Tibial artery (tissue), 4 donors: ENCODE data around the gene MICOS13.

Experiments
- DNase-seq, 2 donors: peaks; one replicate each; pipeline ENCODE4 v3.0.0-alpha.2; 2019
- H3K27ac ChIP-seq, 2 donors: fragments of 200-600 bp; sonication (generic) in 1 of 2; 1 replicate in 1 of 2; 2 replicates in 1 of 2; pipeline ENCODE4 v1.5.1; 2018 to 2019; ENCODE audit warnings: mild to moderate bottlenecking in 1 of 2
- H3K27me3 ChIP-seq, 2 donors: fragments of 200-600 bp; sonication (generic) in 1 of 2; one replicate each; pipeline versions ENCODE4 v1.5.1 to v1.6.0; 2016 to 2019
- H3K36me3 ChIP-seq, 3 donors: fragments of 200-600 bp; sonication (generic) in 2 of 3; one replicate each; pipeline ENCODE4 v1.5.1; 2016 to 2019; ENCODE audit warnings: mild to moderate bottlenecking in 2 of 3
- H3K4me1 ChIP-seq, 4 donors: fragments of 200-600 bp; sonication (generic) in 2 of 4; 1 replicate in 3 of 4; 2 replicates in 1 of 4; pipeline ENCODE4 v1.5.1; 2016 to 2019
- H3K4me3 ChIP-seq, 2 donors: fragments of 200-600 bp; sonication (generic) in 1 of 2; 1 replicate in 1 of 2; 2 replicates in 1 of 2; pipeline ENCODE4 v1.5.1; 2018 to 2019; ENCODE audit warnings: mild to moderate bottlenecking in 2 of 2
- H3K9me3 ChIP-seq, 3 donors: fragments of 200-600 bp; sonication (generic) in 1 of 3; one replicate each; pipeline ENCODE4 v1.5.1; 2016 to 2019
- CTCF ChIP-seq, 2 experiments: fragments of 200-600 bp in 1 of 2; fragments of 450-650 bp in 1 of 2; IDR thresholded peaks; one replicate each; pipeline ENCODE4 v1.5.1; 2017 to 2019; ENCODE audit warnings: antibody characterized with exemption in 2 of 2, mild to moderate bottlenecking in 1 of 2, moderate library complexity in 1 of 2
- intact Hi-C: fragments of 100-400 bp; cut with DNase I; formaldehyde crosslinking; loops from one replicate; pipeline ENCODE4 v1.15.0; 2023; ENCODE audit warnings: low total_unique reads

Gene MICOS13

DNA sequence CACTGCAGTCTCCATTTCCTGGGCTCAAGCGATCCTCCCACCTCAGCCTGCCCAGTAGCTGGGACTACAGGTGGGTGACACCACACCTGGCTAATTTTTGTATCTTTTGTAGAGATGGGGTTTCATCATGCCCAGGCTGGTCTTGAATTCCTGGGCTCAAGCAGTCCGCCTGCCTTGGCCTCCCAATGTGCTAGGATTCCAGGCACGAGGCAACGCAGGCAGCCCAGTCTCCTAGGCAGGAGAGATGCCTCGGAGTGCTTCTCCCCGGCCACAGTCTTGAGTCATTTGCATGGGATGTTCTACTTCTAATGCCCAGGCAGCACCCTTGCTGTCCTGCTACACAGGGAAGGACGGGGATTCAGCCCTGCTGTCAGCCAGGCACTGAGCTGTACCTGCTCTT is 8.7 kb downstream of the MICOS13 start:
- intact Hi-C loops = no loop called here
- no peaks in the 10 kb centered on the region for H3K9me3 ChIP-seq
- DNase-seq = no peak
- no peak for TF ChIP-seq CTCF (IDR thresholded peaks at IDR 0.05)
- no peak overlapping the region for H3K4me3 ChIP-seq
- H3K27ac ChIP-seq = no peak overlapping the region
- H3K4me1 ChIP-seq = no peaks in the 10 kb centered on the region
- peaks cover 29 to 49% (median 32%) of the 10 kb centered on the region in 3 donors for H3K36me3 ChIP-seq
- H3K27me3 ChIP-seq = no peaks in the 10 kb centered on the region

DNA sequence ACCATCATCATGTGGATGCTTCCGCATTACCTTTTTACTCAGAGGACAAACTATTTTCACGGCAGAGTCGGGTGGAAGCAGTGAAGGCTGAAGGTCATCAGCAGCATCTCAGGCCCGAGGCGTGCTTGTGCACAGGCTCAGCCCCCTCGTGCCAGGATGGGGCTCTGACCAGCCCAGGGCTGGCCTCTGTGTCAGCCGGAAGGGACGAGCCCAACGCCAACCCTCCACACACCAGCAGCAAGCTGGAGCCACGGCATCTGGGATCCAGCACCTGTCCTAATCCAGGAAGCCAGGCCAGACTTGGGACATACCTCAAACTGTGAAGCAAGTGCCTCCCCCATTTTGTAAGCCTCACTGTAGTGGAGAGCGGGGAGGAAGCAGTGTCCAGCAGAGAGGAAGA is 11.1 kb downstream of the MICOS13 start:
- no peaks in the 10 kb centered on the region for H3K9me3 ChIP-seq
- H3K4me3 ChIP-seq = no peak overlapping the region
- intact Hi-C loops = no loop called here
- no peak for DNase-seq
- no peaks in the 10 kb centered on the region for H3K27me3 ChIP-seq
- no peak overlapping the region for H3K27ac ChIP-seq
- H3K36me3 ChIP-seq = peaks cover 53 to 73% (median 56%) of the 10 kb centered on the region in 3 donors
- TF ChIP-seq CTCF (IDR thresholded peaks at IDR 0.05) = no peak
- no peaks in the 10 kb centered on the region for H3K4me1 ChIP-seq

- TF ChIP-seq CTCF (IDR thresholded peaks at IDR 0.05) = no peak
- no peaks in the 10 kb centered on the region for H3K27me3 ChIP-seq
- DNase-seq = no peak
- H3K36me3 ChIP-seq = peaks cover 67 to 87% (median 70%) of the 10 kb centered on the region in 3 donors
- no peaks in the 10 kb centered on the region for H3K4me1 ChIP-seq
- H3K4me3 ChIP-seq = no peak overlapping the region
- no peaks in the 10 kb centered on the region for H3K9me3 ChIP-seq
- H3K27ac ChIP-seq = no peak overlapping the region
- intact Hi-C loops = no loop called here
Measured at GRCh38 chr19:5667751-5668271, 12.5 kb downstream of the MICOS13 start.

DNA sequence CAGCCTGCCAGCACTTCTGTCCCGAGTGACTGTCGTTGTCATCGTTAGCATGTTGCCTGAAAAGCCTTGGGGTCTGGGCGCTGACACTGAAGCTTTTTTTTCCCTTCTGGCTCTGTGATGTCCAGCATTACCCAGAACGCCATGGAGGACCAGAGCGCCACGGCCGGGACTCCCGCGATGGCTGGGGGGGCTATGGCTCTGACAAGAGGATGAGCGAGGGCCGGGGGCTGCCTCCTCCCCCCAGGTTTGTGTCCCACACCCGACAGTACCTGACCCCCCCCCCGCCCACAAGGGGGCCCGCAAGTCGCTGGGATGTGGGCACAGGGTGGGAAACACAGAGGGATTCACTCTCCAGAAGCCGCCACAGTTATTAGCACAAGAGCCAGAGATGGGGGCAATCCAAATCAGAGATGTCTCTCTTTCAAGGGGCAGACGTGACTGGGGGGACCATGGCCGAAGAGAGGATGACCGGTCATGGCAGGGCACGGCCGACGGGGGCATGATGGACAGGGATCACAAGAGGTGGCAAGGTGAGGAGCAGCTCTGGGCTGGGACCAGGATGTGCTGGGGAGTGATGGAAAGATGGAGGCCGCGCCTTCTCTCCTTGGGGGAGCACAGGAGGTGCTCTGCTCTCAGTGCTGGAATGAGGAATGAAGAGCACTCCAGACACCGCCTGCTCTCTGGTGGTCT is 13.2 kb downstream of the MICOS13 start:
- DNase-seq = no peak

GRCh38 chr19:5665781-5666513 is 14.4 kb downstream of the MICOS13 start:
- TF ChIP-seq CTCF (IDR thresholded peaks at IDR 0.05) = no peak
- H3K27ac ChIP-seq = no peak overlapping the region
- intact Hi-C loops = no loop called here
- no peaks in the 10 kb centered on the region for H3K27me3 ChIP-seq
- H3K4me3 ChIP-seq = no peak overlapping the region
- peaks cover 84 to 96% (median 85%) of the 10 kb centered on the region in 3 donors for H3K36me3 ChIP-seq
- no peaks in the 10 kb centered on the region for H3K4me1 ChIP-seq
- H3K9me3 ChIP-seq = no peaks in the 10 kb centered on the region
- no peak for DNase-seq

More for the DNA sequence above, 13.2 kb downstream of the MICOS13 start:
- no peak overlapping the region for H3K27ac ChIP-seq
- H3K27me3 ChIP-seq = no peaks in the 10 kb centered on the region
- no peak overlapping the region for H3K4me3 ChIP-seq
- no peaks in the 10 kb centered on the region for H3K4me1 ChIP-seq
- intact Hi-C loops = no loop called here
- no peaks in the 10 kb centered on the region for H3K9me3 ChIP-seq
- peaks cover 74 to 89% (median 77%) of the 10 kb centered on the region in 3 donors for H3K36me3 ChIP-seq
- TF ChIP-seq CTCF (IDR thresholded peaks at IDR 0.05) = no peak
